Caki2 (cell line): ENCODE results near the gene POU2AF2. TPM values are rescaled to one million over a fixed set of nuclear protein-coding genes. Genes with fewer than 3 reads are reported as not detected.
"Not testable (repeated sequence)": the region's sequence is repeated elsewhere in the genome, so short reads cannot be mapped to it uniquely, and the experiment has no call there.

Experiments used
- DNase-seq: peaks from one replicate; pipeline ENCODE4 v3.0.0-alpha.2; 2015; ENCODE audit warnings: low read depth
- in situ Hi-C: cut with HindIII; loops from 2 replicates; pipeline ENCODE4 v1.10.0; 2016; ENCODE audit warnings: low sequenced_read_pairs, low pct_unique_long_range_greater_than_20kb, mixed read lengths
- total RNA-seq: library from RNA; depleted of rRNA; stranded (reverse); fragments of >200 nt; shearing (Covaris generic); gene quantifications from 2 replicates; pipeline ENCODE4 v1.2.3, GENCODE V29; 2014; ENCODE audit warnings: low replicate concordance; rRNA removed

Gene POU2AF2, protein sequence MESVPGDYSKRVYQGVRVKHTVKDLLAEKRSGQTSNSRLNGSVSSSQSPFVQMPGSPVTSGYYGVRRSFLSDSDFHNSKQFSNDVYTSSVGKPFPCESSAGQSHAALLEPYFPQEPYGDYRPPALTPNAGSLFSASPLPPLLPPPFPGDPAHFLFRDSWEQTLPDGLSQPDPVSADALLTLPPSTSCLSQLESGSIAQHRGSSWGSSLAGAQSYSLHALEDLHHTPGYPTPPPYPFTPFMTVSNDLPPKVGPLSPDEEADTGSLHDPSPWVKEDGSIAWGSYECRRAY
- not detected in 2 replicates for total RNA-seq

DNA sequence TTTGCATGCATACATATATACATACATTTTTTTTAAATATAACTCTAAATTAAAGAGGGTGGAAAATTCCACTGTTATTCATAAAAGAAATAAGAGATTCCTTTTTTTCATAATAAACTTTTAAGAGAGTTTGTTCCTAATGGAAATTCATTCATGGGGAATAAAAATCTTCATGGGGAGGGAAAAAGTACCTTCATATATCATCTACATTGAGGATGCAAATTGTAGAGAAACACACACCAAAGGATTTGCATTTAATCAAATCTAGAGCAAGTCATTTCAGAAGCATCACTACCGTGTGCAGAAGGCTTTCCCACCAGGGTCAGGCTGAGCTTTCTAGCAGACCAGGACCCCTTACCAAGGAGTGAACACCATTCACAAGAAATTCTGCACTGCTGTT lies at the start of gene POU2AF2:
Gene POU2AF2 (plus strand): TSS at position 301 of the 400 bp plus-strand sequence. CDS start 129 bp downstream, outside the sequence.
- DNase-seq: no peak
- in situ Hi-C loops: no loop called here

DNA sequence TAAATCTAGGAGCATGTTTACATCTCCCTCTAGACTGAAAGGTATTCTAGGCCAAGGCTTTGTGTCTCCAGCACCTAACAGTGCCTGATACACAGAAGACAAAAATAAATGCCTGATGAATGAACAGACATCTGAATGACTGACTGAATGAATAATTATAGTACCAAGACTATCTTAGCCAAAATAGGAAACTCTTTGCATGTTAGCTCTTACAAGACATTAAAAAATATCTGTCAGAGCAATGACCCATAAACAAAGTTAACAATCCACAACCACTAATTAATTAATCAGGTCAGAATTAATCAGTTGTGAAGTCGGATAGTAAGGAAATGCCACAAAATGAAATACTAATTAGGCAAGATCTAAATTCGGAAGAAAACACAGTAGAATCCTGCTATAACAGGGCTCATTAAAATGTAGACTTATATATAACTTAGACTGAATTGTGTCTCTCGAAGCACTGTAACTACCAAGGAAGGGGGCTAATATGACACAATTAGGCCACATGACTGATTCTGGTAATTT lies 45.5 kb upstream of the POU2AF2 start:
- DNase-seq: no peak
- in situ Hi-C loops: no loop called here

DNA sequence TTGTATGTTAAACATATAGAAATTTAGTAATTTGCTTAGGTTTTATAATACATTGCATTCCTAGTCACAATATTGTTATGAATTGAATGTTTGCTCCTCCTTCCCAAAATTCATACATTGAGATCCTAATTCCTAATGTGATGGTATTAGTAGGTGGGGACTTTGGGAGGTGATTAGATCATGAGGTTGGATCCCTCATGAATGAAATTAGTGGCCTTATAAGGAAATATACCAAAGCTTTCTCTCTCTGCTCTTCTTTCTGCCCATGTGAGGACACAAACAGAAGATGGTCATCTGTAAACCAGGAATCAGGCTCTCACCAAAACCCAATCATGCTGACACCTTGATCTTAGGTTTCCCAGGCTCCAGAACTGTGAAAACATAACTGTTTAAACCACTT lies 41.3 kb upstream of the POU2AF2 start:
- no peak for DNase-seq
- in situ Hi-C loops: no loop called here

DNA sequence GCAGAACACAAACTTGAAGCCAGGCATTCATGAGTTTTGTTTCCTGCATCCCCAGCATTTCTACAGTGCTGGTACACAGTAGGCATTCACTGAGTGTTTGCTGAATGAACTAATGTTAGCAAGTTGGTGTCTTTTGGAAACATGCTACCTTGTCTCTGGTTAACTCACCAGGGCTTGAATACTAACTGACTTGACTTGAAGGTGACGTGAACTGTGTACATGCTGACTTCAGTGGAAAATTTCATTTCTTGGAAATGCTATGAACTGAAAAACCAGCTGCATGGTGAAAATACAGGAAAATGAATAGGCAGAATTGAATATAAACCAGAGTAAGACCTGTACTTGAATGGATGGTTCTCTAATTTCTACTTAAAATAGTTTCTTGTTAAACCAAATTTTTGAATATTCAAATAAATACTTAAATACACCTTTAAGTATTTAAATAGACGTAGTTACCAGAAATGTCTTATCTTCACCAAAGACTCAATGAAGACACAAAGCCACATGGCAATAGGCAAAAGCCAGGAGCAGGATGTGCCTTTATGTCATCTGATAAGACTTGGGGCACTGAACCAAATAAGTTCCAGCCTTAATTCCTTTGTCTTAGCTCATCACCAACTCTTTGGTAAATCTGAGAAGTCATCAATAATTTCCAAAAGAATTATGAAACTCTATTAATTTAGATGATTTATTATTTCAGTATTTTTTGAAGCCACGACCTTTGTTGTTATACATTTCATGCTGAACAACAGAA lies 39.7 kb upstream of the POU2AF2 start:
- in situ Hi-C loops: no loop called here
- DNase-seq: no peak

DNA sequence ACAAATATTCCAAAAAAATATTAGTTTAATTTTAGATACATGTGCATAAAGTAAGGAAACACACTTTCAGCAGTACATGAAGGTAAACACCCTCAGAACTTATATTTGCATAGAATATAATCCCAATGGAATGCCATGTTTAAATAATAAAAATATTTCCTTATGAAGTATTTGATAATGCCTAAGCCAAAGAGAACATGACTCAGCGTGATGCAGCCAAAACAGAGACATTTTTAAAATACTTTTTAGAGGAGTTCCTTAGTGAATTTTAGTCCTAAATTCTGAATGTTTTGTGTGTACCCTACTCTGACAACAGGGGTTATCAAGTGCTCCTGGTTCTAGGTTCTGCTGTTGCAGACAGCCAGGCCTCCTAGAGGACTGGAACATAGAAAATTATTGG lies 39.1 kb upstream of the POU2AF2 start:
- in situ Hi-C loops: no loop called here
- DNase-seq: no peak

DNA sequence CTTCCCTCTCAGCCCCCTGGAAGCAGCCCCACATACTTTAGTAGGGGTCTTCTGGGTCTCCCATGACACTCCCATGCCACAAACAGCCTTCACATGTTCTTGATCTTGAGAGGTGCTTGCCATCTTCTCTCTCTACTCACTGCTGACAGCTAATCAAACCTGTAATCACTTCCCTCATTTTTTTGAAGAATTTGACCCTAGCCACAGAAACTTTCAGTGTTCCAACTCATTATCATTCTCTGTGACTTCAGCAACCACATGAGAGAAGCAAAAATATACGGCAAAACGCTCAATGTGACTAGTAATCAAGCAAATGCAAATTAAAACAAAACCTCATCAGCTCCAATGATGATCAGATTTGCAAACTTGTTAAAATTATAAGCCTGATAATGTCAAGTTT lies 38.3 kb upstream of the POU2AF2 start:
- DNase-seq: no peak
- in situ Hi-C loops: no loop called here

DNA sequence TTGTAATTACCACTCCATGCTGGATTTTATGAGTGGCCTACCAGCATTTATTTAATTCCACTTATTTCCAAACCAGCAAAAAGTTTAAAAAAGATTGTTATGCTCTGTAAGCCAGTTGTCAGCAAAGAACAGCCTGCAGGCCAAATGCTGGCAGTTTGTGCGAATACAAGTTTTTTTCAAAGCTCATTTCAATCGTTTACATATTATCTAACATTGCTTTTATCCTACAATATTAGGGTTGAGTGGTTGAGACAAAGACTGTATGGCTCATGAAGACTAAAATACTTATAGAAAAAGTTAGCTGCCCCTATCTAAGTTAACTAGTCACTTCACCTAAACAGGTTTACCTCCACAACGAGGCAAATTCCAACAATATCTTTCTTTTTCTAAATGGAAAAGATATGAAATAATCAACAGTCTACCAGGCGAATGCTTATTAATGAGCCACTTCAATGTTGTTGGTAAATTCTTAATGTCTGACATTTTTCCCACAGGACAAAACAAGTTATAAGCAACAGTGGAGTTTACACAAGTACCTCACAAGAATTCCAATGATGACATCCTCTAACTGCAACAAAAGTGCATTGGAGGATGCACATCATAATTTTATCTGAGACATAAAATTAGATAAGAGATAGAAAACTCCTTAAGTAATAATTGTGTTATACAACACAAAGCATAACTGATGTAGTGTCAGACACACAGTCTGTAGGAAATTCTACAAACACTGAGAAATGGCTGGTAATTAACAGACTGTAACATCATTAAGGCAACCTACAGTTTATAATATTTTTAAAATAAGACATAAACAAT lies 35.8 kb upstream of the POU2AF2 start:
- in situ Hi-C loops: no loop called here
- DNase-seq: no peak

DNA sequence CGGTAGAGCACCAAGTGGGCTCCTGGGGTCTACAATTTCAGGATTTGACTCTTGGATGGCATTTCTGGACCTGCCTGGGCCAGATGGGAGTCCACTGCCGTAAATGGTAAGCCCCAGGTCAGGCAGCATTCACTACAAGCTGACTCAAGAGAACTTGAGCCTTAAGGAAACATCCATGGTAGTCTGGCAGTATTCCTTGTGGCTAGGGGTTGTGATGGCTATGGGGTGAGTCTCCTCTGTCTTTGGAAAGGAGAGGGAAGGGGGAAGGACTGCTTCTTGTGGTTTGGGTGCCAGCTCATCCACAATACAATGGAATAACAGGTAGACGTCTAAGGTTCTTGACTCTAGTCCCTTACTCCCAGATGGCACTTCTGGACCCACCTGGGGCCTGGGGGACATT lies 32.3 kb upstream of the POU2AF2 start:
- no peak for DNase-seq

DNA sequence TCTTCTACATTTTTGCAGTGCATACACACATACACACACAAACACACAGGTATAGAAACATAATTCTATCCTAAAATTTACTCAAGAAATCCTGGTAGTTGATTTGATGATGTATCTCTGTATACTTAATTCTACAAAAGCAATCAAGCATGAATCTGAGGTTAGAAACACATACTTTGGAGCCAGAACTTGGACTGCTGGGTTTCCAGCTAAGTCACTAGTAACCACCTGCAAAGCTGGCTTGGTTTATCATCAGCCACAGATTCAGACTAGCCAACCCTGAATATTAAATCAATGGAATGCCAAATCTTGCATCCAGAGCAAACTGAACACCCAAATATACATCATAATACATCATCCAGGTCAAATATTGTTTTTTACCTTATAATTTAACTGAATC lies 24.8 kb upstream of the POU2AF2 start:
- DNase-seq: no peak
- in situ Hi-C loops: no loop called here

More for the DNA sequence above, 32.3 kb upstream of the POU2AF2 start:
- in situ Hi-C loops: no loop called here

DNA sequence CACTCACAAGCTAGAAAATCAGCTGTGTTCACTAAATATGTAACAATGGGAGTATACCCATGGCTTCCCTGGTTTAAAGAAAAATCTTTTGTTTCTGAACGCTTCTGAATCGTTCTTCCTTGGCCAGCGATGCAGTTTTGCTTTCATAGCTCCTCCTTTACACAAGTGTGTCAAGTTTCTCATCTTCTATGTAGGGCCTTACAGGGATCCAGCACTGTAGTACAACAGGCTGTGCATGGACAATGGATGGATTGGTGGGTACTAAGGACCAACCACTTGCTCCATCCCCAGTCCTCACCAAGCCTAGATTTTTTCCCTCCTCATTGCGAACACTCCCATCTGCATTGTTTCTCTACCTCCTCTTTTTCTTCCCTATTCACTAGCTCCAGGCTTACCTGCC lies 24.3 kb upstream of the POU2AF2 start:
- in situ Hi-C loops: no loop called here
- no peak for DNase-seq

DNA sequence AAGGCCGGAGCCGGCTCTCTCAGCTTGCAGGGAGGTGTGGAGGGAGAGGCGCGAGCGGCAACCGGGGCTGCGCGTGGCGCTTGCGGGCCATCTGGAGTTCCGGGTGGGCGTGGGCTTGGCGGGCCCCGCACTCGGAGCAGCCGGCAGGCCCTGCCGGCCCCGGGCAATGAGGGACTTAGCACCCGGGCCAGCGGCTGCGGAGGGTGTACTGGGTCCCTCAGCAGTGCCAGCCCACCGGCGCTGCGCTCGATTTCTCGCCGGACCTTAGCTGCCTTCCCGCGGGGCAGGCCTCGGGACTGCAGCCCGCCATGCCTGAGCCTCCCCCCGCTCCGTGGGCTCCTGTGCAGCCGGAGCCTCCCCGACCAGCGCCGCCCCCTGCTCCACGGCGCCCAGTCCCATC lies 23.6 kb upstream of the POU2AF2 start:
- DNase-seq, in situ Hi-C loops: not testable (repeated sequence)

DNA sequence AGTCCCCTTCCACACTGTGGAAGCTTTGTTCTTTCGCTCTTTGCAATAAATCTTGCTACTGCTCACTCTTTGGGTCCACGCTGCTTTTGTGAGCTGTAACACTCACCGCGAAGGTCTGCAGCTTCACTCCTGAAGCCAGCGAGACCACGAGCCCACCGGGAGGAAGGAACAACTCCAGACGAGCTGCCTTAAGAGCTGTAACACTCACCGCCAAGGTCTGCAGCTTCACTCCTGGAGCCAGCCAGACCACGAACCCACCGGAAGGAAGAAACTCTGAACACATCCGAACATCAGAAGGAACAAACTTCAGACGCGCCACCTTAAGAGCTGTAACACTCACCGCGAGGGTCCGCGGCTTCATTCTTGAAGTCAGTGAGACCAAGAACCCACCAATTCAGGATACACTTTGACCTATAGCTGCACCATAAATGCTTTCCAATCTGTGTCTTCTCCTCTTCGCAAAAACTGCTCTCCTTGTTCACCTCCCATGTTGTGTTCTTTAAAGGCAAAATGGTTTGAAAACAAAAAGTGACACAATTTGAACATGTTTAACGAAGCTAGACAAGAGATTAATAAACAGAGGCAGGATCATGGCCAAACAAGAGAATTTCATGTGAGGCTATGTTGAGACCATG lies 22.6 kb upstream of the POU2AF2 start:
- in situ Hi-C loops, DNase-seq: not testable (repeated sequence)

DNA sequence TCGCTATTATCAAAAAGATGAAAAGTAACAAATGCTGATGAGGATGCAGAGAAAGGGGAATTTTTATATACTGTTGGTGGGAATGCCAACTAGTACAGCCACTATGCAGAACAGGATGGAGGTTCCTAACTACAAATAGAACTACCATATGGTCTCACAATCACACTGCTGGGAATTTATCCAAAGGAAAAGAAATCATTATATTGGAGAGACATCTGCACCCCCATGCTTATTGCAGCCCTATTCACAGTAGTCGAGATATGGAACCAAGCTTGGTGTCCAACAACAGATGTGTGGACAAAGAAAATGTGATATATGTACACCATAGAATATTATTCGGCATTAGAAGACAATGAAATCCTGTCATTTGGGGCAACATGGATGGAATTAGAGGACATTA lies 19.6 kb upstream of the POU2AF2 start:
- in situ Hi-C loops: no loop called here
- no peak for DNase-seq

DNA sequence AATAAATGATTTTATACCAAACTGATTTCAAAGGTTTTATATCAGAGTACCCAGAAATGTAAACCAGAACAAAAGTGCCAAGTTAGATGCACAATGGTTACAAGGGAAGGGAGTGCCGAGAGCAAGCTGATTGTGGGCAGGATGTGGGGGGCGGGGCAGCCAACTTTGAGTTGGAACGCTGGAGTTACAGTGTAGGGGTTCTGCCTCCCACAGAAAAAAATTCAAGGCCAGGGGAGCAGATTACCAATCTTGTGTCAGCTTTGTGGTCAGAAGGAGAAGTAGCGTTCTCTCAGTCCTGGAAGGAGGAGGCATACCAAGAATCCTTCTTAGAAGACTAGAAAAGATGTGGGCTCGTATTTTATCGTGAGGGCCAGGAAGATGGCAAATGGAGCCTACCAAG lies 15.9 kb upstream of the POU2AF2 start:
- no peak for DNase-seq
- in situ Hi-C loops: no loop called here

DNA sequence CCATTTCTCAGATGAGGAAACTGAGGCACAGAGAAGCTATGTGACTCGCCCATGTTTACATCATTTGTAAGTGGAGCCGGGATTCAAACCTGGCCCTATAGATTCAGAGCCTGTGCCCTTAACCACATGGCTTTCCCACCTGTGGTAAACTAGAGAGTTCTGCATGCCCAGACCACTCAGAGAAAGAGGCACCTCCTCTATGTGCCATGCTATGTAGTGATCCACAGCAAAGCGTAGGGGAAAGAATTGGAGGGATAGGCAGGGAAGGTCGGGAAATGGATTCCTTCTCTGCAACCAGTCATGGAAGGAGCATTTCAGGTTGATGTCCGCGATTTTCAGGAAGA lies 15.4 kb upstream of the POU2AF2 start:
- DNase-seq: no peak
- in situ Hi-C loops: no loop called here

DNA sequence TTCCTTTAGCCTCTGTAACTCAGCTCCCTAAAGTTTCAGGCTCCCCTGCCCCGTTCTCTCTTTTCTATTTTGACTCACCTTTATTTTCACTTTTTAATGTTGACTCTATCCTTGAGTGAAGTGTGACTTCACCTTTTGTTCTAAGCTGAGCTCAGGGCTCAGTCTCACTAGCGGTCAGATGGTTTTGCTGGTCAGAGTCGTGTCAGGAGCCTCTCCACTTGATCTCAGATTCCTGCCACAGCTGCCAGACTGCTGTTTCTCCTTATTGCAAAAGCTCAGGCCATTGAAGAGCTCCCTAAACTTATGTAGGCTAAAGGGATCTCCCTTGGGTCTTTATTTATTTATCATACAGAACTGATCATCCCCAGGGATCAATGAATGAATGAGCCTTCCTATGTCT lies 13.7 kb upstream of the POU2AF2 start:
- in situ Hi-C loops: no loop called here
- no peak for DNase-seq

DNA sequence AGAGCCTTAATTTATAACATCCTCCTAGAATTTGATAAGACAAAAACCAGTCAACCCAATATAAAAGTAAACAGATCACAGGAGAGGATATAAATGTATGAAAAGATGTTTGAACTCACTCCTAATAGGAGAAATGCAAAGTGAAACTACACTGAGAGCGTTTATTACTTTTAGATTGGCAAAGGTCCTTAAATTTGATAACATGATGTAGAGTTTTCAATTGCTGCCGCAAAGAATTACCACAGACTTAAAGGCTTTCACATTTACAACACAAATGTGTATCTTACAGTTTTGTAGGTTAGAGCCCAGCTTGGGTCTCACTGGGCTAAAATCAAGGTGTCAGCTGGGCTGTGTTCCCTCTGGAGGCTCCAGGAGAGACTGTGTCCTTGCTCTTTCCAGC lies 9.1 kb upstream of the POU2AF2 start:
- no peak for DNase-seq
- in situ Hi-C loops: no loop called here

DNA sequence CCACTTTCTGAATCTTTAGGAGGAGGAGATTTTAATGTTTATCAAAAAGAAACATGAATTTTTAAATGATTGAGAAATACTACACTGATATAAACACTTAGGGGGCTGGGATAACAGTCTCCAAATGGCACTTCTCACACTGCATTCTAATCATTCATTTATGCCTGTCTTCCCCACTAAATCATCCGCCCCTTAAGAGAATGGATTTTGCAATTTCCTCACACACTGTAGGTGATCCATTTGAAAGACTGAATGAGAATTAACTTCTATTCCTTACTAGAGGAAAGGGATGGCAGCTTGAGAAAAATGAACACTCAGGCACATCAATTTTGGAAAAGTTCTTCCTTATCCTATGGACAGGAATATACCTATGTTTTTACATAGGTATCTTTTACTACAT lies 7.6 kb upstream of the POU2AF2 start:
- DNase-seq: no peak
- in situ Hi-C loops: no loop called here
